Middle frontal gyrus (tissue), 1 donor: ENCODE results near the gene PNPLA5.

Experiments used
- DNase-seq: peaks from one replicate; pipeline ENCODE4 v3.0.0-alpha.2; 2015; ENCODE audit warnings: low spot score; ENCODE audit errors: extremely low spot score

PNPLA5 gene

GRCh38 chr22:43838571-43839307, 53.1 kb downstream of the PNPLA5 start:
- no peak for DNase-seq

- DNase-seq = no peak
Observed at GRCh38 chr22:43838161-43838560, 53.7 kb downstream of the PNPLA5 start.

GRCh38 chr22:43837666-43838065, 54.1 kb downstream of the PNPLA5 start:
- no peak for DNase-seq

GRCh38 chr22:43835736-43836135, 56.1 kb downstream of the PNPLA5 start:
- DNase-seq = no peak

- DNase-seq = no peak
Observed at GRCh38 chr22:43835166-43835565, 56.6 kb downstream of the PNPLA5 start.

- no peak for DNase-seq
Observed at GRCh38 chr22:43833286-43834240, 58.2 kb downstream of the PNPLA5 start.

GRCh38 chr22:43832393-43833265, 59.2 kb downstream of the PNPLA5 start:
- DNase-seq = no peak

- DNase-seq = no peak
Observed at GRCh38 chr22:43831561-43832392, 60.0 kb downstream of the PNPLA5 start.

GRCh38 chr22:43830931-43831560, 60.8 kb downstream of the PNPLA5 start:
- no peak for DNase-seq

- DNase-seq = no peak
Observed at GRCh38 chr22:43829904-43830851, 61.6 kb downstream of the PNPLA5 start.
